B cell (primary cell): ENCODE data around the gene XCL2. TPM values are rescaled to one million over a fixed set of nuclear protein-coding genes. Genes with fewer than 3 reads are reported as not detected.

Source experiments
- ATAC-seq: fragments of 200-7000 bp; cut with Tn5 transposase; one replicate; pipeline ENCODE4 v1.10.0; 2021; ENCODE audit warnings: low read depth, mild to moderate bottlenecking, moderate number of reproducible peaks, moderate library complexity
- CTCF ChIA-PET: fragments of 350-600 bp; sonication (Branson Sonifier 250); formaldehyde crosslinking; loops from one replicate; lab custom pipeline; 2021; ENCODE audit warnings: antibody characterized with exemption, inconsistent platforms; lab: Charles Lee
- POLR2A ChIA-PET: fragments of 350-600 bp; sonication (Branson Sonifier 250); formaldehyde crosslinking; loops from one replicate; lab custom pipeline; 2021; ENCODE audit warnings: antibody characterized with exemption; lab: Charles Lee
- DNase-seq: peaks from one replicate; pipeline ENCODE4 v3.0.0; 2013
- H2AFZ ChIP-seq: 2 replicates; pipeline ENCODE4 v1.6.1; 2012; ENCODE audit warnings: mild to moderate bottlenecking, low read depth, low read length; ENCODE audit not compliant: insufficient read depth, poor library complexity, severe bottlenecking
- H3K27ac ChIP-seq, 2 donors: 1 replicate in 1 of 2; 2 replicates in 1 of 2; pipeline ENCODE4 v1.5.1; 2012 to 2013; ENCODE audit warnings: low read length in 2 of 2, mild to moderate bottlenecking in 2 of 2, moderate library complexity in 1 of 2
- H3K27me3 ChIP-seq, 4 experiments: fragments of 200-600 bp in 1 of 4; sonication (generic) in 1 of 4; replicated peaks in 1 of 4; 1 replicate in 2 of 4; 2 replicates in 2 of 4; pipeline versions ENCODE4 v1.6.1 to v1.7.0; 2013 to 2016; ENCODE audit warnings: low read length in 3 of 4, mild to moderate bottlenecking in 2 of 4, mixed read lengths in 1 of 4, moderate library complexity in 1 of 4; ENCODE audit not compliant: insufficient read depth in 4 of 4, control insufficient read depth in 3 of 4; ENCODE audit errors: control extremely low read depth in 1 of 4
- H3K36me3 ChIP-seq, 2 experiments: replicated peaks in 1 of 2; 1 replicate in 1 of 2; 2 replicates in 1 of 2; pipeline versions ENCODE4 v1.6.1 to v1.7.1; 2013; ENCODE audit warnings: low read length in 1 of 2; ENCODE audit not compliant: insufficient read depth in 2 of 2, control insufficient read depth in 1 of 2; ENCODE audit errors: control extremely low read depth in 1 of 2, extremely low read depth in 1 of 2
- H3K4me1 ChIP-seq, 2 donors: fragments of 200-600 bp in 1 of 2; sonication (generic) in 1 of 2; 1 replicate in 1 of 2; 2 replicates in 1 of 2; pipeline versions ENCODE4 v1.5.1 to v1.6.1; 2013 to 2017; ENCODE audit warnings: low read length in 2 of 2; ENCODE audit not compliant: control insufficient read depth in 2 of 2, insufficient read depth in 2 of 2
- H3K4me2 ChIP-seq: replicated peaks from 2 replicates; pipeline ENCODE3; 2012; ENCODE audit warnings: mild to moderate bottlenecking, low read depth, low read length; ENCODE audit not compliant: poor library complexity, severe bottlenecking
- H3K4me3 ChIP-seq, 5 experiments: fragments of 200-600 bp in 1 of 5; sonication (generic) in 1 of 5; 1 replicate in 3 of 5; 2 replicates in 2 of 5; pipeline versions ENCODE4 v1.5.1 to v1.7.0; 2011 to 2016; ENCODE audit warnings: low read length in 4 of 5, mild to moderate bottlenecking in 4 of 5, low read depth in 2 of 5, control low read depth in 1 of 5, moderate library complexity in 1 of 5; ENCODE audit not compliant: insufficient read depth in 1 of 5; ENCODE audit errors: control extremely low read depth in 1 of 5, extremely low read depth in 1 of 5
- H3K79me2 ChIP-seq: fragments of 200-600 bp; sonication (generic); one replicate; pipeline ENCODE4 v1.6.0; 2016; ENCODE audit warnings: low read length; ENCODE audit not compliant: control insufficient read depth, insufficient read depth
- H3K9ac ChIP-seq: fragments of 200-600 bp; sonication (generic); 2 replicates; pipeline ENCODE4 v1.6.1; 2017; ENCODE audit warnings: mild to moderate bottlenecking, low read length, moderate library complexity
- H3K9me3 ChIP-seq, 3 donors: one replicate each; pipeline versions ENCODE4 v1.6.1 to v1.7.1; 2013; ENCODE audit warnings: low read length in 2 of 3; ENCODE audit not compliant: control insufficient read depth in 2 of 3, insufficient read depth in 1 of 3; ENCODE audit errors: control extremely low read depth in 1 of 3
- H4K20me1 ChIP-seq: 2 replicates; pipeline ENCODE4 v1.6.0; 2012; ENCODE audit warnings: mild to moderate bottlenecking, low read length; ENCODE audit not compliant: insufficient read depth, control insufficient read depth, poor library complexity, severe bottlenecking
- H3K27ac Mint-ChIP-seq: one replicate; pipeline ENCODE4 v1.8.0; 2021; ENCODE audit warnings: mixed read lengths
- H3K27me3 Mint-ChIP-seq: one replicate; pipeline ENCODE4 v1.8.0; 2021; ENCODE audit warnings: mixed read lengths
- H3K4me1 Mint-ChIP-seq: one replicate; pipeline ENCODE4 v1.8.0; 2021; ENCODE audit warnings: mixed read lengths
- H3K4me3 Mint-ChIP-seq: one replicate; pipeline ENCODE4 v1.8.0; 2021; ENCODE audit warnings: mixed read lengths
- H3K9me3 Mint-ChIP-seq: one replicate; pipeline ENCODE4 v1.8.0; 2022; ENCODE audit warnings: mixed read lengths; ENCODE audit not compliant: insufficient read depth
- EZH2 ChIP-seq: IDR thresholded peaks from 2 replicates; pipeline ENCODE4 v1.6.1; 2012; ENCODE audit warnings: borderline replicate concordance, low read depth, mild to moderate bottlenecking, moderate library complexity, low read length; ENCODE audit not compliant: insufficient read depth, poor library complexity, severe bottlenecking
- WGBS: methylation state at CpG from one replicate; pipeline ENCODE4 v1.1.5; 2013; ENCODE audit warnings: missing lambda C conversion rate; ENCODE audit not compliant: insufficient coverage; 5-methylcytosine and 5-hydroxymethylcytosine counted together
- intact Hi-C: fragments of 100-400 bp; cut with micrococcal nuclease; formaldehyde crosslinking; loops from one replicate; pipeline ENCODE4 v1.10.0; 2022
- polyA plus RNA-seq: library from polyadenylated mRNA; depleted of rRNA; stranded (reverse); fragments of >200 nt; gene quantifications from 2 replicates; pipeline ENCODE4 v1.2.3, GENCODE V29; 2012
- total RNA-seq, 2 donors: library from RNA; stranded (reverse); fragments of 120-200 nt in 1 of 2; gene quantifications; 1 replicate in 1 of 2; 2 replicates in 1 of 2; pipeline versions ENCODE4 v1.2.3 to v1.2.4, GENCODE V29; 2013 to 2022
- TF ChIP-seq, protein P1 (sequence below): fragments of 200-600 bp; IDR thresholded peaks from one replicate; pipeline ENCODE4 v1.8.0; 2022; ENCODE audit warnings: antibody characterized with exemption, mild to moderate bottlenecking

Gene XCL2
- total and polyA plus RNA-seq, 2 donors (not counting 1 experiment from before 2014, with no cell fraction given): 1.5 TPM; not detected in 1

GRCh38 chr1:168555508-168556046 is 11.8 kb upstream of the XCL2 start:
- H3K4me3 ChIP-seq: no peak overlapping the region
- ATAC-seq (no peak), DNase-seq (no peak)
- peaks cover 18% of the 10 kb centered on the region for H3K27me3 Mint-ChIP-seq
- H3K27me3 ChIP-seq: no peaks in the 10 kb centered on the region
- H4K20me1 ChIP-seq: no peaks in the 10 kb centered on the region
- H3K9me3 Mint-ChIP-seq: no peaks in the 10 kb centered on the region
- no peak overlapping the region for H2AFZ ChIP-seq
- CTCF ChIA-PET: interaction anchor here (1.1 kb wide), 1 partner anchor 213 kb away, joined by 3 read pairs; no protein-coding TSS in a partner anchor
- 83% methylated on average over 1 of the region's 3 CpGs for WGBS
- H3K9ac ChIP-seq: no peak overlapping the region
- no peak overlapping the region for H3K4me3 Mint-ChIP-seq
- no peak overlapping the region for H3K27ac ChIP-seq
- no peak overlapping the region for H3K27ac Mint-ChIP-seq
- no peaks in the 10 kb centered on the region for H3K79me2 ChIP-seq
- no peaks in the 10 kb centered on the region for H3K36me3 ChIP-seq
- H3K9me3 ChIP-seq: no peaks in the 10 kb centered on the region
- intact Hi-C loops: no loop called here
- H3K4me1 Mint-ChIP-seq: no peaks in the 10 kb centered on the region
- no peak overlapping the region for H3K4me2 ChIP-seq
- TF ChIP-seq, protein P1, sequence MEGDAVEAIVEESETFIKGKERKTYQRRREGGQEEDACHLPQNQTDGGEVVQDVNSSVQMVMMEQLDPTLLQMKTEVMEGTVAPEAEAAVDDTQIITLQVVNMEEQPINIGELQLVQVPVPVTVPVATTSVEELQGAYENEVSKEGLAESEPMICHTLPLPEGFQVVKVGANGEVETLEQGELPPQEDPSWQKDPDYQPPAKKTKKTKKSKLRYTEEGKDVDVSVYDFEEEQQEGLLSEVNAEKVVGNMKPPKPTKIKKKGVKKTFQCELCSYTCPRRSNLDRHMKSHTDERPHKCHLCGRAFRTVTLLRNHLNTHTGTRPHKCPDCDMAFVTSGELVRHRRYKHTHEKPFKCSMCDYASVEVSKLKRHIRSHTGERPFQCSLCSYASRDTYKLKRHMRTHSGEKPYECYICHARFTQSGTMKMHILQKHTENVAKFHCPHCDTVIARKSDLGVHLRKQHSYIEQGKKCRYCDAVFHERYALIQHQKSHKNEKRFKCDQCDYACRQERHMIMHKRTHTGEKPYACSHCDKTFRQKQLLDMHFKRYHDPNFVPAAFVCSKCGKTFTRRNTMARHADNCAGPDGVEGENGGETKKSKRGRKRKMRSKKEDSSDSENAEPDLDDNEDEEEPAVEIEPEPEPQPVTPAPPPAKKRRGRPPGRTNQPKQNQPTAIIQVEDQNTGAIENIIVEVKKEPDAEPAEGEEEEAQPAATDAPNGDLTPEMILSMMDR: no peak
- TF ChIP-seq EZH2: no peak
- H3K4me1 ChIP-seq: no peaks in the 10 kb centered on the region
- POLR2A ChIA-PET: no interaction called here

DNA sequence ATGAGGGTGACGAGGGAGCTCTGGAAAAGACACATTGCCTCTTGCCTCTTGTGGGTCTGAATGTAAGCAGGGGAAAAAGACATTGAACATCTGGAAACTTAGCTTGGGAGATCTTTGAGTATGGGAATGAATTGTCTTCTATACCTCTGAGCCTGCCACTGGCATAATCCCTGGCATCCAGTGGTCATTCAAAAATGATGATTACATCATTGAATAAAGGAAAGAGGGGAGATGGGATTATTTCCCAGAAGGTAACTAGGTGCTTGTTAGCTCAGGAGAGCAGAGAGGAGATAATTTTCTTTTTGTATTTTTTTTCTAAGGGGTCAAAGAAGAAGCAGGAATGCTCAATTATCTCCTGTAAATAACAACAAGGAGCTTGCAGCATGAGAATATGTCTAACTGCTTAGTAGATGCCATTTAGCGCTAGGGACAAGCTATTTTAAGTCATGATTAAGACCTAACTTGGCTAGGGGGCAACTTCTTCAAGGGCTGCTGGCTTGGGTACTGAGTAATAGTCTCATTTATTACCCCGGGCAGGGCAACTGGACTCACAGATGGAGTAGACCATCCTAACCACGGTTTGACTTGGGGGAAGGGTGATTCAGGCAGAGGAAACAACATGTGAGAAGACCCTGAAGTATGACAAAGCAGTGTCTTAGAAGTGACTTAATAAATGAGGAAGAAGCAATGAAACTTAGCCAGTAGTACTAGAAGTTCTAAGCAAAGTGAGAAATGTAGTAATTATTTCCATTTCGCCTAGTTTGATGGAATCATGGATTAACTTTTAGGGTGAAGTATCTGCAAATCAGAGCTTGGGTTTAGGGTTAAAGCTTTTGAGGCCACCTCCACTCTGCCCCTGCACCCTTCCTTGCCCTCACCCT is 11.0 kb upstream of the XCL2 start:
- no peak for ATAC-seq
- no peak overlapping the region for H3K4me2 ChIP-seq
- POLR2A ChIA-PET: no interaction called here
- no peaks in the 10 kb centered on the region for H3K4me1 ChIP-seq
- no peak for DNase-seq
- H3K9ac ChIP-seq: no peak overlapping the region
- no peaks in the 10 kb centered on the region for H3K36me3 ChIP-seq
- no peaks in the 10 kb centered on the region for H3K79me2 ChIP-seq
- no peak overlapping the region for H3K4me3 ChIP-seq
- CTCF ChIA-PET: interaction anchor here (1.1 kb wide), 1 partner anchor 213 kb away, joined by 3 read pairs; no protein-coding TSS in a partner anchor
- Mint-ChIP-seq H3K27me3 (peaks cover 18% of the 10 kb centered on the region), H3K27ac (no peak overlapping the region), H3K4me1 (no peaks in the 10 kb centered on the region), H3K9me3 (no peaks in the 10 kb centered on the region), H3K4me3 (no peak overlapping the region)
- no peak overlapping the region for H3K27ac ChIP-seq
- intact Hi-C loops: no loop called here
- no peaks in the 10 kb centered on the region for H3K9me3 ChIP-seq
- no peak overlapping the region for H2AFZ ChIP-seq
- no peaks in the 10 kb centered on the region for H4K20me1 ChIP-seq
- WGBS: 29% methylated on average over 4 of the region's 5 CpGs
- no peaks in the 10 kb centered on the region for H3K27me3 ChIP-seq
- TF ChIP-seq EZH2: no peak
- TF ChIP-seq, protein P1: no peak
